TTC549 (cell line): Measurements from ENCODE around the gene SCEL.

Source experiments
- FAIRE-seq: peaks from 2 replicates; lab custom pipeline; 2012; peaks lifted over from hg19 to GRCh38; lab: Jason Lieb, UNC

Gene SCEL

DNA sequence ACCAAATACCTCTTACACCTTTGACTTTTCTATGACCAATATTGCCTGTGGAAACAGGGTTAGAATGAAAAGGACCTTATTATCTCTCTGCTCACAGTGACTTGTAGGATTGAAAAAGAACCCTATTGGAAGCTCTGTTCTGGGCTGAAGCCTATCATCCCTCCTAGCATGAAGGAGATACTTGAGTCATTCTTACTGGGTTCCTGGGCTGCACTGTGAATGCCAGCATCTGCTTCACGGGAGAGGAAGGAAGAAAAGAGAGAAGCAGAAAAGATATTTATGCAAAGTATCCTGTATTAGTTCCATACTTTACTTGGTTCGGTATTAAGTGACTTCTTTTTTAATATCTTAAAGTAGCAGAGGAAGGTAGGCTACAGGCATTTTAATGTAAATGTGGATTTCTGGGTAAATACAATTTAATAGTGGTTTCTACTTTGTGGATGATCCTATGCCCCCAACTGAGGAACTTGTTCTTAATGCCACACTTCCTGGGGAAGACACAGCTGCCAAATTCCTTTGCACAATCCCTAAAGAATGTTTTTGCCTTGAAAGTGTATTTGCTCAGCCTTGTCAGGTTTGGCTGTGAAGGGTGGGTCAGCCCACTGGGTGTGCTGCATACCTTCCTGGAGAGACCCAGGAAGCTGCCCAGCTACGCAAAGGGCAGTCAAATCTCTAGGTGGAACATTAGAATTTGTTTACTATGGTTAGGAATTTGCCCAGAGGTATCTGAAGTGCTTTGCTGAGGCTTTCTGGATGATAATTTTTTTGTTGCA is 13.7 kb upstream of the SCEL start:
- FAIRE-seq: no peak

DNA sequence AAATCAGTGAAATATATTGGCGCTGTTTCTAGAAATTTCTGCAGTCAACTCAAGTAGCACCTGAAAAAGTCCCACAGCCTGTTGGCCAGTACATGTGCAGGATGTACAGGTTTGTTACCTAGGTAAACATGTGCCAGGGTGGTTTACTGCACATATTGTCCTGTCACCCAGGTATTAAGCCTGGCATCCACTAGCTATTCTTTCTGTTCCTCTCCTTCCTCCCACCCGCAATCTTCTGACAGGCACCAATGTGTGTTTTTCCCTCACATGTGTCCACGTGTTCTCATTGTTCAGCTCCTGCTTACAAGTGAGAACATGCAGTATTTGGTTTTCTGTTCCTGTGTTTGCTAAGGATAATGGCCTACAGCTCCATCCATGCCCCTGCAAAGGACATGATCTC is 13.1 kb upstream of the SCEL start:
- no peak for FAIRE-seq

DNA sequence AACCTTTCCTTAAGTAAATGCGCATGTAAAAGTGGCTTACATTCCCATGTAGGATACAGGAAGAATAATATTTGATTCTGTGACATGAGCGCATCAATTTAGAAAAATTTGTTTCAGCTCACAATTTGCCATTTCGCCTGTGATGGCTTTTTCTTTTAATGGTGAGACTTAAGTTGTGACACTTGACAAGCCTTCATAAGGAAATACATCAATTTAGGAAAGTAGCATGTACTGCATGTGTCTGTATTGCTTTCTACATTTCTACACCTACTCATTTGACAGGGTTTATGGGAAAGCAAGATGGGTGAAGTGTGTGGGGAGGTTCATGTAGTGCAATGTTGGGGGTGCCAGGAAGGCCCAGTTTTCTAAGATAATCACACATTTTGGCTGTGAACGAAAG is 12.1 kb upstream of the SCEL start:
- no peak for FAIRE-seq

DNA sequence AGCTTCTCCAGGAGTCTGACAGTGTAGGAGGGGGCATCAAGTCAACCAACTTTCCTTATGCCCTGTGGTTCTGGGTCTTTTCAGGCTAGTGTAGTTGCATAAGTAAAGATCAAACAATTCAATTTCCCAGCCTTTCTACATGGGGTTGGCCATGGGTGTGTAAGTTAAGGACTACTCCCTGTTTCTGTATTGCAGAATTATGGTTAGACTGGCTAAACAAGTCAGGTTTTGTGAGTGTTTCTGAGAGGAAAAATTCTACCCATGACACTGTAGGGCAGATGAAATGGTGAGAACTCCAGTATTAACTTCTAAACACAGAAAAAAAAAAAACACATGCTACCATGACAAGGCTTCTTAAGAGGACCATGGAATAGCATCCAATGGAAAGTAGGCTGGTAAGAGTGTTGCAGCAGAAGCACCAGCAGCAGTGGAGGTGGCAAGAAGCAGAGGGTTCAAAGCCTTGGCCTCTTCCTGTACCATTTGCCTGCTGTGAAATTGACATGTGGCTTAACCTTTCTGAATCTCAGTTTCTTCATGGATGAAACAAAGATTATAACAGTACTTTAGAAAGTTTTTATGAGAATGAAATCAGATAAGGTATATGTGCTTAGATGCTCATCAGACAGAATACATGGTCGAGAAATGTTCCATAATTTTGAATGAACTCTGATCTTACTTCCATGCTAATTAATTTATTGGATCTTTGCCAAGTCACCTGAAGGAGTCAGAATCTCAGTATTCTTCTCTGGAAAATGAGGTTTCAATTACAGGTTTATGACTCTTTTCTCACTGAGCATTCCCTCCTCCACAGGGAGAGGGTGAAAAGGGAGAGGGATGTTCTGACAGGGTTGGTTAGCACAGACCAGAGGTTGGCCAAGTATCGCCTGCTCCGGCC is 11.4 kb upstream of the SCEL start:
- FAIRE-seq: no peak

GRCh38 chr13:77528414-77528813 is 7.1 kb upstream of the SCEL start:
- no peak for FAIRE-seq

- FAIRE-seq: no peak
Observed at GRCh38 chr13:77528834-77529500, 6.5 kb upstream of the SCEL start.

- no peak for FAIRE-seq
Observed at GRCh38 chr13:77529501-77529840, 6.0 kb upstream of the SCEL start.

GRCh38 chr13:77530875-77531274 is 4.6 kb upstream of the SCEL start:
- FAIRE-seq: no peak

- FAIRE-seq: no peak
Observed at GRCh38 chr13:77532983-77533382, 2.5 kb upstream of the SCEL start.

GRCh38 chr13:77533875-77534788 is 1.4 kb upstream of the SCEL start:
- no peak for FAIRE-seq

DNA sequence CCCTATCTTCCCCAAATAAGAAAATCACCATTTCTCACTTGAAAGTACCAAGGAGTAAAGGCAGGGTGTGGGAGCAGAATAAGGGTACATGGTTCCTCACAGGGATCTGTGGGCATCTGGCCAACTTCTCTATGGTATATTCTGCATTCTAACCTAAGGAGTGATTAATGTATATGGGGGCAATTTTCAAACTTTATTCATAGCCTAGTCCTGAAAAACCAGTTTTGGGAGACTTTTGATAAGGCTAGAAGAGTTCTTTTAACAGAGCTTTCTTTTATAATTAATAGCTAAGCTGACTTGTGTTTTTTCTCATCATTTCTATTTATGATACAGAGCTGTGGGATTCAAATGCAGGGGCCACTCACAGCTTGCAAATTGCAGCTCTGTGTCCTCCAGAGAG is 852 bp downstream of the SCEL start:
- no peak for FAIRE-seq

GRCh38 chr13:77537289-77537919 is 1.9 kb downstream of the SCEL start:
- no peak for FAIRE-seq

- no peak for FAIRE-seq
Observed at GRCh38 chr13:77543711-77544110, 8.2 kb downstream of the SCEL start.

DNA sequence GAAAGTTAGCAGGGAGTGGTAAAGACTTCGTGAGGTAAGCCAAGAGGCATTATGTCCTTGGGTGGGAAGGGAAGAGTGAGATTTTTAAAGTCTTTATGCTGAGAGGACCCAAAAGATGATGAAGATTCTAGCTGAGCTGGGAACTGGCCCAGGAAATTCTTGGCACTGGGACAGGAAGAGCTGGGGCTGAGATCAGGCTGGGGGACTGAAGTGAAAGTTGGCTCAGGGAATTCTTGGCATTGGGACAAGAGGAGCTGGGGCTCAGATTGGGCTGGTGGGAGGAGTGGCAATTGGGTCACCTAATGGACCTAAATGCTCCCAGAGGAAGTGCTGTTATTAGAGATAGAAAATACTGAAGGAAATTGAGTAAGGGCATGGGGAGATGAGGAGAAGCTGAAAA is 8.8 kb downstream of the SCEL start:
- FAIRE-seq: no peak

DNA sequence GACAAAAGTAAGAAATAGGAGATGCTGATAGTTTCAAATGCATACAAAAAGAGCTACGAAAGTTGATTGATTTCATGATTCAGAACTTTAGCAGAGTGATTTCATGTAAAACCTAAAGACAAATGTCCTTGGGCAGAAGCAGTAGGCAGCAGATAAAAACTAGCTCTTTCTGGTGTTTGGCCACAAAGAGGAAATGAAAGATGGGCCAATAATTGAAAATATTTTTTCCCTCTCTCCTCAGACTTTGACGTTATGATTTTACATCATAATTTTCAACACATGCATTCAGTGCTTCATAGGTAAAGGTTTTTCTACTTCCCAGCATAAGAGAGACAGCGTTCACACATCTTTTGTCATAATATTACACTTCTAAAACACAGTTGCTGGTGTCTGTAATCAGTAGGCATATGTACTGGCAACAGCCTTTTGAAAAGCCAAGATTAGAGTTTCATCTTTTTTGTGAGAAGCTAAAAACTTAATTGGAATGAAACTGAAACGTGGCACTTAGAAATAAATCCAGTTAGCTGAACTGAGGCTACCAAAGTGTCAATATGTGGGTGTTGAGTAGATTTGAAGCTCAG is 9.3 kb downstream of the SCEL start:
- no peak for FAIRE-seq

DNA sequence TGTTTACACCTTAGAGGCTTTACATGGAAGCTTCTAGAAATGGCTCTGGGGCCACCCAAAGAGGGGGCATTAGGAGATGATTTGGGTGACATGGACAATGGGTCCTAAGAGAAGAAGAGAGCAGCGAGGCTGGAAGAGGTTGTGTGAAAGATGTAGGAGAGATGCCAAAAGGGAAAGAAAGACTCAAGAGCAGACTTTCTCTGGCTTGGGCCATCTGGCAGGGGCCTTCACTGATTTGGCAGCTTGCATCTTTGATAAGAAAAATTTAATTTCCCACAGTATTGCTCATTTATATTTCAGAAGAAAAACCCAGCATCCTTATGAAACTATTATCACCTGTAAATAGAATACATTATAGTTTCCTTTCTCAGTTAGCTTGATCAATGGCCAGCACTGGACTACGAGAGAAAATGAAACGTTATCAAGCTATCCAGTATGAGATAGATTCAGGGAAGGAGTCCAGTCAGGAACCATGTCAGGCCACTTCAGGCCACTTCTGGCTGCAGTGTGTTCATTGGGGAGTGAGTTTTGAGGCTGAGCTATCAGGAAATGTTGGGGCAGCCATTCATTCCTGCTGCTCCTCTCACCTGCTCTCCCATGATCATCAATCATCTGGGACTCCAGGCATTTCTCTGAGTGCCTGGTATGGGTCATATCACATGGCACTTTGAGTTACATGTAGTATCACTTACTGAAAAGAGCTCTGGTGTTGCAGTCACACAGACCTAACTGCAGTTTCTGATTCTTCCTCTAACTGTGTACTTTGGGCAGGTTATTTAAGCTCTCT is 10.3 kb downstream of the SCEL start:
- no peak for FAIRE-seq

- no peak for FAIRE-seq
Observed at GRCh38 chr13:77548095-77548494, 12.6 kb downstream of the SCEL start.

GRCh38 chr13:77548594-77548993 is 13.1 kb downstream of the SCEL start:
- no peak for FAIRE-seq

- FAIRE-seq: no peak
Observed at GRCh38 chr13:77554069-77554468, 18.6 kb downstream of the SCEL start.

DNA sequence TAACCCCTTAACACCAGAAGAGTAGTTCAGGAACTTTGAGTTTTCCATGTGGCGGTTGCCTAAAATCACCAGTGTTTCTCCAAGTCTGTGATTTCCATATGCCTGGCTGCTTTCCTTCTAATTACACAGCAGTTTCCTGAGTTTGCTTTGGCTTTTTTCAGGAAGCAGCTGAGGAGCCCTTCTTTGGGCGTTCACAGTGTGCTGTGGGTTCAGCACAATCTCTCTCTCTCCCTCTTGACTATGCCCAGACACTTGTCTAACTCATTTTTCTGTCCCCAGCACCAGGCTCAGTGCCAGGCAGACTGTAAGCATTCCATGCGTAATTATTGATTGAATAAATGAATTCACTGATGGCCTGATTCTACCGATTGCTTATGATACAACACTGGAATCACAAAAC is 19.7 kb downstream of the SCEL start:
- FAIRE-seq: no peak
